Stimulated activated CD4-positive, alpha-beta T cell treated with anti-CD3 and anti-CD28 coated beads, Interleukin-2, amount 100 ng/mL, for 24 hours (primary cell): ENCODE results near the gene ACLY.

Source experiments
- DNase-seq, 2 donors: peaks; one replicate each; pipeline ENCODE4 v3.0.0-alpha.2; 2020

Gene ACLY

GRCh38 chr17:41823580-41823979 is 95.2 kb downstream of the ACLY start:
- DNase-seq: no peak

GRCh38 chr17:41823141-41823524 is 95.6 kb downstream of the ACLY start:
- DNase-seq: no peak

- DNase-seq: no peak
Observed at GRCh38 chr17:41822216-41823140, 96.3 kb downstream of the ACLY start.

GRCh38 chr17:41821776-41822175 is 97.0 kb downstream of the ACLY start:
- DNase-seq: no peak

- DNase-seq: no peak
Observed at GRCh38 chr17:41818024-41818423, 100.7 kb downstream of the ACLY start.
